Measurements from ENCODE around the gene SERPINB6. TPM values are rescaled to one million over a fixed set of nuclear protein-coding genes. Genes with fewer than 3 reads are reported as not detected.
"Not testable (repeated sequence)": the region's sequence is repeated elsewhere in the genome, so short reads cannot be mapped to it uniquely, and the experiment has no call there.

Gene SERPINB6
- total RNA-seq, 2 experiments from 2014 or later: 51.0 to 52.8 TPM

DNA sequence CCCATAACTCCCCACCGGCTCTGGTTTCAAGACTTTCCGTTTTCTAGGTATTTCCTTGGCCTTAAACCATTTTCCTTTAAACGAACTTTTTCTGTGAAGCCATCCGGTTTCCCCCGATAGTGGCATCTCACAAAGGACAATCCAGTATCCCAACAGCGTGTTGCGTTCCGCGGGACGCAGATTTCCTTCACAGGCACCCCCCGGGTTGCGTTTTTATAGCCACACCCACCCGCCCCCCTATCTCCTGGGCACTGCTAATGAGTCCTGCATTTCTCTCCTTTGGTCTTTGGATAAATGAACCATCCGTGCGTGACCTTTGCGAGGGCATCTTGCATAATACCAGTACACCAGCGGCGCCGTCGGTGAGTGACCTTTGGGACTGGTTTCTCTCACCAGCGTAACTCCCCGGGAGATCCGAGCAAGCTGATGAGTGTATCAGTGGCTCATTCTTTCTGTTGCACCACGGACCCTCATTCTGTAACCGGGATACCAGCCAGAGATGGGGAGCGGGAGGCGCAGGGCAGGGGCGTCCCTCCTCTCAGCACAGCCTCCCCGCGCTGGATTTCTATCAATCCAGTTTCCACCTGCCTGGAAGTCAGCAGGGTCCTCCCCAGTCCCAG, 27.7 kb upstream of the SERPINB6 start:
- Mint-ChIP-seq H3K27me3 (ENCODE audit: low read depth) (peaks cover under 1% of the 10 kb centered on the region), H3K9me3 (ENCODE audit: insufficient read depth) (no peaks in the 10 kb centered on the region), H3K27ac (peak overlapping the region; percentile 83), H3K4me3 (peak overlapping the region; percentile 81), H3K36me3 (ENCODE audit: low read depth) (peaks cover 5% of the 10 kb centered on the region), H3K4me1 (ENCODE audit: low read depth) (peaks cover 31% of the 10 kb centered on the region)
- POLR2A ChIA-PET: interaction anchor here (0.8 to 2.1 kb wide), 10 partner anchors 9 to 69 kb away, joined by 3 to 22 read pairs (median 5); partner anchors contain the start of gene RIPK1
- DNase-seq: no peak
- CTCF ChIA-PET: interaction anchor here (0.6 to 5.1 kb wide), 17 partner anchors 9 to 208 kb away, joined by 3 to 48 read pairs (median 4); partner anchors contain the start of gene SERPINB1
- ATAC-seq: peak; percentile 49

DNA sequence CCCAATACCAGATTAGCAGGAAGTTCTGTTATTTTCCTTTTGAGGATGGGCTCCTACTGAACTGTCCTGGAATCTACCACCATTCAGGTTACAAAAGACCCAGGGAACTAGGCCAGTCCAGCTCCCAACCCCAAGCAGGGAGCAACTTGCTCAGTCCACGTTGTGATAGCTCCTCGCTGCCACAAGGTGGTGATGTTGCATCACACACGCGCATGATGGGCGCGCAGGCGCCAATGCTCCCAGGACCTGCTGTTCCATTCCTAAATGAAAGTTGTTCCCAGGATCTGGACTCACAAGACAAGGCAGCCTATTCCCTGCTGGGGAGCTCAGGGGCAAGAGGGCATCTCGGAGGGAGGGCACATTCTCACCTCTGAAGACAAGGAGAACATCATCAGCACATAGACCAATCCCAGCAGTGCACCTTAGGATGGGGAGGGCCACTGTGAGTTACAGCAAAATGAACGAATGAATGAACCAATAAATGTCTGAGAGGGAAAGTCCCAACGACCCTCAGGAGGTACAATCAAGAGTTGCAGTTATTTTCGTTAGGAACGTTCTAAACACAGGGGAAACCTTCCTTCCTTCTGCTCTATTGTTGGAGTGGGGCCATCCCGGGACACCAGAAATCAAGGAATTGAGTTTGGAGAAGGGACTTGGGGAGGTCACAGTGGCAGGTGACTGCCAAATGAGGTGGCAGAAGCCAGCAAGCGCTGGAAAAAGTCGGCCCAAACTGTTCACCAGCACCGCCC, 27.1 kb upstream of the SERPINB6 start:
- H3K9me3 Mint-ChIP-seq (ENCODE audit: insufficient read depth); H3K36me3 Mint-ChIP-seq (ENCODE audit: low read depth); H3K27me3 Mint-ChIP-seq (ENCODE audit: low read depth): not testable (repeated sequence)
- ATAC-seq (peak; percentile 45), DNase-seq (peak; percentile 58)
- Mint-ChIP-seq H3K4me3 (peak overlapping the region; percentile 81), H3K27ac (peak overlapping the region; percentile 83), H3K4me1 (ENCODE audit: low read depth) (peaks cover 31% of the 10 kb centered on the region)
- CTCF ChIA-PET: interaction anchor here (0.6 to 5.1 kb wide), 14 partner anchors 9 to 253 kb away, joined by 3 to 48 read pairs (median 4); no protein-coding TSS in a partner anchor
- POLR2A ChIA-PET: interaction anchor here (1.2 to 2.1 kb wide), 5 partner anchors 8 to 65 kb away, joined by 3 to 22 read pairs (median 10); no protein-coding TSS in a partner anchor

DNA sequence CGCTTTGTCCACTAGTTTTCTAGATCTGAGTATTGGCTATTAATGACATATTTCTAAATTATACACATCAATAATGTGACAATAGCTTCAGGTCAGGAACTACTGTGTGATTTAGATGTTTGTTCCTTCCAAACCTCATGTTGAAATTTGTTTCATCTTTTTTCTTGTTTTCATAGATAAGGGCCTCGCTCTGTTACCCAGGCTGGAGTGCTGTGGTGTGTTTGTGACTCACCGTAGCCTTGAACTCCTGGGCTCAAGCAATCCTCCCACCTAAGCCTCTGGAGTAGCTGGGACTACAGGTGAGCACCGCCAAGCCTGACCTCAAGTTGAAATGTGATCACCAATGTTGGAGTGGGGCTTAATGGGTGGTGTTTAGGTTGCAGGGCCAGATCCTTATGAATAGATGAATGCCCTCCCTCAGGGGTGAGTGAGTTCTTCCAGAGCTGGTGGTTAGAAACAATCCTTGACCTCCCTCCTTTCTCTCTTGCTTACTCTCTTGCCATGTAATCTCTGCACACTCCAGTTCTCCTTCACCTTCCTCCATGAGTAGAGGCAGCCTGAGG, 22.5 kb upstream of the SERPINB6 start:
- no peak overlapping the region for H3K4me3 Mint-ChIP-seq
- H3K36me3 Mint-ChIP-seq (ENCODE audit: low read depth): no peaks in the 10 kb centered on the region
- no peak overlapping the region for H3K27ac Mint-ChIP-seq
- H3K27me3 Mint-ChIP-seq (ENCODE audit: low read depth): peaks cover 3% of the 10 kb centered on the region
- no peak for DNase-seq
- ATAC-seq: no peak
- POLR2A ChIA-PET: no interaction called here
- CTCF ChIA-PET: no interaction called here
- H3K4me1 Mint-ChIP-seq (ENCODE audit: low read depth): peaks cover 21% of the 10 kb centered on the region
- H3K9me3 Mint-ChIP-seq (ENCODE audit: insufficient read depth): no peaks in the 10 kb centered on the region

GRCh38 chr6:2992330-2992979, 21.1 kb upstream of the SERPINB6 start:
- CTCF ChIA-PET: interaction anchor here (1.0 to 7.5 kb wide), 2 partner anchors 146 to 201 kb away, joined by 3 to 97 read pairs; no protein-coding TSS in a partner anchor
- ATAC-seq (no peak), DNase-seq (no peak)
- Mint-ChIP-seq H3K36me3 (ENCODE audit: low read depth) (no peaks in the 10 kb centered on the region), H3K9me3 (ENCODE audit: insufficient read depth) (no peaks in the 10 kb centered on the region), H3K4me3 (no peak overlapping the region), H3K4me1 (ENCODE audit: low read depth) (peaks cover 24% of the 10 kb centered on the region), H3K27ac (no peak overlapping the region), H3K27me3 (ENCODE audit: low read depth) (peaks cover 3% of the 10 kb centered on the region)
- POLR2A ChIA-PET: interaction anchor here (3.7 kb wide), 1 partner anchor 71 kb away, joined by 24 read pairs; no protein-coding TSS in a partner anchor

- CTCF ChIA-PET: interaction anchor here (0.6 to 7.5 kb wide), 21 partner anchors 9 to 356 kb away, joined by 3 to 97 read pairs (median 12); partner anchors contain the start of genes MYLK4, NQO2, RIPK1 and SERPINB1
- Mint-ChIP-seq H3K9me3 (ENCODE audit: insufficient read depth) (no peaks in the 10 kb centered on the region), H3K4me1 (ENCODE audit: low read depth) (peaks cover 25% of the 10 kb centered on the region), H3K36me3 (ENCODE audit: low read depth) (no peaks in the 10 kb centered on the region), H3K27me3 (ENCODE audit: low read depth) (peaks cover 3% of the 10 kb centered on the region), H3K4me3 (peak overlapping the region; percentile 86), H3K27ac (peak overlapping the region; percentile 96)
- POLR2A ChIA-PET: interaction anchor here (0.6 to 5.4 kb wide), 17 partner anchors 9 to 198 kb away, joined by 3 to 76 read pairs (median 8); partner anchors contain the start of genes NQO2, RIPK1, SERPINB1 and SERPINB6
- ATAC-seq (no peak), DNase-seq (no peak)
Observed at GRCh38 chr6:2990932-2991506, 19.7 kb upstream of the SERPINB6 start.

GRCh38 chr6:2990248-2990931, 19.0 kb upstream of the SERPINB6 start:
- Mint-ChIP-seq H3K4me1 (ENCODE audit: low read depth) (peaks cover 25% of the 10 kb centered on the region), H3K36me3 (ENCODE audit: low read depth) (no peaks in the 10 kb centered on the region), H3K27ac (peak overlapping the region; percentile 96), H3K9me3 (ENCODE audit: insufficient read depth) (no peaks in the 10 kb centered on the region), H3K4me3 (peak overlapping the region; percentile 86), H3K27me3 (ENCODE audit: low read depth) (peaks cover 3% of the 10 kb centered on the region)
- CTCF ChIA-PET: interaction anchor here (0.6 to 7.5 kb wide), 32 partner anchors 10 to 261 kb away, joined by 3 to 97 read pairs (median 9); partner anchors contain the start of genes MYLK4, NQO2, RIPK1 and SERPINB1
- ATAC-seq: no peak
- POLR2A ChIA-PET: interaction anchor here (0.6 to 5.4 kb wide), 34 partner anchors 9 to 399 kb away, joined by 3 to 76 read pairs (median 4); partner anchors contain the start of genes NQO2, RIPK1, SERPINB1 and SERPINB6
- peak; percentile 33 for DNase-seq

- POLR2A ChIA-PET: interaction anchor here (0.6 to 5.4 kb wide), 40 partner anchors 9 to 400 kb away, joined by 3 to 76 read pairs (median 4); partner anchors contain the start of genes NQO2, RIPK1, SERPINB1 and SERPINB6
Observed at GRCh38 chr6:2989332-2990247, 18.2 kb upstream of the SERPINB6 start.

DNA sequence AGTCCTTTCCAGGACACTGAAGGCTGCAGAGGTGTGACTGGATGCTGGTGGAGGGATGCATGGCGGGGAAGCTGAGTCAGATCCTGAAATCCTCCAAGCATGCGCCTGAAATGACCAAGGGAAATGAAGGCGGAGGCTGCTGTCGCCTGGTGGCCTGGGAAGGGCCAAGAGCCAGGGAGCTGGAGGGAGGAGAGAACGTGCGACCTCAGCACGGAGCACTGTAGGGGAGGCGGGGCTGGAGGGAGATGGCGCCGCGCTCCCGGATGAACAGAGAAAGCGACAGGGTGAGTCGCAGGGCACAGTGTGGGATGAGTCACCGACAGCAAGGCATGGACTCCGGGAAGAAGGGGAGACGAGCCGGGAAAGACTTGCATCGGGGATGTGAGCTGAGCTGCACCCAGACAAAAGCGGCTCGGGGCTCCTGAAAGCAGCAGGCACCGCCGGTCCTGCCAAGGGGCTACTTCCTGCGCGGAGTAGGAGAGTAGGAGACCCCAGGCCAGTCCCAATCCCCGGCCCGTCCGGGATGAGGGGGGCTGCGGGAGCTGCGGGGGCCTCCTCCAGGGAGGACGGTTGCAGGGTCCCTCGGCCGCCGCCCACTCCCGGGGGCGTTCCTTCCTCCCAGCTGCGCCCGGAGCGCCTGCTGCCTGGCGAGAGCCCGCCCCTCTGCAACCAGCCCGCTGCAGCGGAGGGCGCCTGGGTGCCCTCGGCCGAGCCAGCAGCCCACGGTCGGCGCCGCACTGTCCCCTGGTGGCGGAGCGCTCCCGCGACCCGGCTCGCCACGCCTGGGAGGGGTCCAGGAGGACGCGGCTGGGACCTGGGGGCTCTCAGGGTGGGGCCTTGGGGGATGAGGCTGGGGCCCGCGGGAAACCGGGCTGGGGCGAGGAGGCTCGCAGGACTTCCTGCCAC, 17.3 kb upstream of the SERPINB6 start:
- DNase-seq: peak; percentile 83
- peak overlapping the region; percentile 96 for H3K27ac Mint-ChIP-seq
- peaks cover 4% of the 10 kb centered on the region for H3K27me3 Mint-ChIP-seq (ENCODE audit: low read depth)
- no peaks in the 10 kb centered on the region for H3K9me3 Mint-ChIP-seq (ENCODE audit: insufficient read depth)
- CTCF ChIA-PET: interaction anchor here (1.0 to 7.5 kb wide), 31 partner anchors 9 to 263 kb away, joined by 3 to 97 read pairs (median 10); partner anchors contain the start of genes MYLK4, NQO2, SERPINB1 and WRNIP1
- POLR2A ChIA-PET: interaction anchor here (1.0 to 5.4 kb wide), 24 partner anchors 11 to 223 kb away, joined by 3 to 76 read pairs (median 6); partner anchors contain the start of genes NQO2, RIPK1, SERPINB1 and SERPINB6
- ATAC-seq: peak; percentile 79
- peak overlapping the region; percentile 87 for H3K4me3 Mint-ChIP-seq
- H3K36me3 Mint-ChIP-seq (ENCODE audit: low read depth): no peaks in the 10 kb centered on the region
- H3K4me1 Mint-ChIP-seq (ENCODE audit: low read depth): peaks cover 25% of the 10 kb centered on the region

More at GRCh38 chr6:2989332-2990247, 18.2 kb upstream of the SERPINB6 start:
- peak overlapping the region; percentile 96 for H3K27ac Mint-ChIP-seq
- ATAC-seq: peak; percentile 79
- CTCF ChIA-PET: interaction anchor here (0.8 to 7.5 kb wide), 35 partner anchors 10 to 262 kb away, joined by 3 to 97 read pairs (median 8); partner anchors contain the start of genes MYLK4, NQO2, RIPK1 and SERPINB1
- no peaks in the 10 kb centered on the region for H3K9me3 Mint-ChIP-seq (ENCODE audit: insufficient read depth)
- H3K27me3 Mint-ChIP-seq (ENCODE audit: low read depth): peaks cover 3% of the 10 kb centered on the region
- H3K36me3 Mint-ChIP-seq (ENCODE audit: low read depth): no peaks in the 10 kb centered on the region
- DNase-seq: peak; percentile 93
- peak overlapping the region; percentile 86 for H3K4me3 Mint-ChIP-seq
- H3K4me1 Mint-ChIP-seq (ENCODE audit: low read depth): peaks cover 25% of the 10 kb centered on the region

GRCh38 chr6:2988094-2988425, 16.7 kb upstream of the SERPINB6 start:
- peaks cover 10% of the 10 kb centered on the region for H3K27me3 Mint-ChIP-seq (ENCODE audit: low read depth)
- POLR2A ChIA-PET: interaction anchor here (1.0 to 5.4 kb wide), 11 partner anchors 16 to 222 kb away, joined by 3 to 76 read pairs (median 19); partner anchors contain the start of genes RIPK1, SERPINB1, SERPINB6 and WRNIP1
- H3K4me3 Mint-ChIP-seq: peak overlapping the region; percentile 87
- H3K9me3 Mint-ChIP-seq (ENCODE audit: insufficient read depth): no peaks in the 10 kb centered on the region
- peaks cover 25% of the 10 kb centered on the region for H3K4me1 Mint-ChIP-seq (ENCODE audit: low read depth)
- H3K27ac Mint-ChIP-seq: peak overlapping the region; percentile 95
- ATAC-seq (no peak), DNase-seq (no peak)
- CTCF ChIA-PET: interaction anchor here (1.0 to 7.5 kb wide), 18 partner anchors 8 to 250 kb away, joined by 3 to 97 read pairs (median 12); partner anchors contain the start of genes MYLK4 and SERPINB1
- no peaks in the 10 kb centered on the region for H3K36me3 Mint-ChIP-seq (ENCODE audit: low read depth)

Data from activated CD8-positive, alpha-beta T cell treated with anti-CD3 and anti-CD28 coated beads, Interleukin-2, amount 10 ng/mL, durations not matched to agents 7 days and 5 days (primary cell).